ENCODE measurements around the gene FREY1.
"Not testable (repeated sequence)": the region's sequence is repeated elsewhere in the genome, so short reads cannot be mapped to it uniquely, and the experiment has no call there.

FREY1 gene

GRCh38 chr11:45913514-45913913, 6.4 kb upstream of the FREY1 start:
- DNase-seq: no peak

GRCh38 chr11:45910623-45911022, 3.6 kb upstream of the FREY1 start:
- DNase-seq: no peak

- no peak for DNase-seq
Measured at GRCh38 chr11:45909594-45910475, 2.8 kb upstream of the FREY1 start.

GRCh38 chr11:45907911-45908370, 870 bp upstream of the FREY1 start:
- DNase-seq: no peak

GRCh38 chr11:45906096-45906682, 882 bp downstream of the FREY1 start:
- DNase-seq: no peak

- DNase-seq: not testable (repeated sequence)
Measured at GRCh38 chr11:45905576-45905975, 1.5 kb downstream of the FREY1 start.

GRCh38 chr11:45905095-45905494, 2.0 kb downstream of the FREY1 start:
- no peak for DNase-seq

- DNase-seq: no peak
Measured at GRCh38 chr11:45904309-45904915, 2.7 kb downstream of the FREY1 start.

- no peak for DNase-seq
Measured at GRCh38 chr11:45902452-45903380, 4.4 kb downstream of the FREY1 start.

GRCh38 chr11:45901626-45902025, 5.4 kb downstream of the FREY1 start:
- DNase-seq: no peak

GRCh38 chr11:45900916-45901617, 6.0 kb downstream of the FREY1 start:
- no peak for DNase-seq

GRCh38 chr11:45900175-45900800, 6.8 kb downstream of the FREY1 start:
- not testable (repeated sequence) for DNase-seq

- DNase-seq: peak; percentile 94
Measured at GRCh38 chr11:45899448-45900174, 7.5 kb downstream of the FREY1 start.

- no peak for DNase-seq
Measured at GRCh38 chr11:45899086-45899447, 8.0 kb downstream of the FREY1 start.

GRCh38 chr11:45897556-45897955, 9.5 kb downstream of the FREY1 start:
- DNase-seq: no peak

- peak; percentile 69 for DNase-seq
Measured at GRCh38 chr11:45896422-45896984, 10.6 kb downstream of the FREY1 start.

GRCh38 chr11:45895553-45896259, 11.4 kb downstream of the FREY1 start:
- no peak for DNase-seq

- no peak for DNase-seq
Measured at GRCh38 chr11:45894555-45895247, 12.4 kb downstream of the FREY1 start.

GRCh38 chr11:45892856-45893255, 14.2 kb downstream of the FREY1 start:
- DNase-seq: no peak

Measured in right forelimb (tissue), 1 donor.